IMR-90 (cell line): Measurements from ENCODE around the gene CLIC4. TPM values are rescaled to one million over a fixed set of nuclear protein-coding genes. Genes with fewer than 3 reads are reported as not detected.

Experiments
- ATAC-seq: fragments of 200-7000 bp; cut with Tn5 transposase; 2 replicates; pipeline ENCODE4 v1.9.1; 2020; ENCODE audit warnings: low read depth, mild to moderate bottlenecking, moderate library complexity
- BruUV-seq: library from RNA; stranded (reverse); fragments of 400-500 nt; replicated peaks from 2 replicates; lab custom pipeline; 2021; lab: Mats Ljungman, UMichigan
- CTCF ChIA-PET: fragments of 300-600 bp; formaldehyde crosslinking; extraction: SDS; loops from one replicate; lab custom pipeline; 2021; ENCODE audit warnings: antibody characterized with exemption; lab: Yijun Ruan, JAX
- POLR2A ChIA-PET: fragments of 300-600 bp; sonication (Branson Sonifier 250); formaldehyde crosslinking; loops from one replicate; lab custom pipeline; 2022; ENCODE audit warnings: antibody characterized with exemption; ENCODE audit not compliant: unreplicated experiment; lab: Charles Lee
- DNase-seq: peaks from one replicate; pipeline ENCODE4 v3.0.0; 2013
- H2AFZ ChIP-seq: replicated peaks from 2 replicates; pipeline ENCODE3; 2013; ENCODE audit warnings: low read length, mild to moderate bottlenecking; ENCODE audit not compliant: poor library complexity
- H2AK5ac ChIP-seq: 2 replicates; pipeline ENCODE4 v1.6.1; 2013; ENCODE audit warnings: low read depth, low read length, inconsistent platforms
- H2AK9ac ChIP-seq: replicated peaks from 2 replicates; pipeline ENCODE3; 2013; ENCODE audit warnings: mild to moderate bottlenecking, low read depth, low read length, moderate library complexity; ENCODE audit not compliant: poor library complexity
- H2BK120ac ChIP-seq: 2 replicates; pipeline ENCODE4 v1.6.1; 2013; ENCODE audit warnings: low read depth, low read length, inconsistent platforms
- H2BK15ac ChIP-seq: 3 replicates; pipeline ENCODE4 v1.6.1; 2013; ENCODE audit warnings: low read depth, low read length, inconsistent platforms
- H2BK20ac ChIP-seq: 2 replicates; pipeline ENCODE4 v1.6.1; 2013; ENCODE audit warnings: low read depth, mild to moderate bottlenecking, inconsistent platforms, low read length, moderate library complexity
- H2BK5ac ChIP-seq: 2 replicates; pipeline ENCODE4 v1.6.1; 2013; ENCODE audit warnings: mild to moderate bottlenecking, low read depth, low read length, inconsistent platforms; ENCODE audit not compliant: poor library complexity, severe bottlenecking
- H3K14ac ChIP-seq: replicated peaks from 2 replicates; pipeline ENCODE4 v1.6.1; 2013; ENCODE audit warnings: low read depth, low read length, inconsistent platforms
- H3K18ac ChIP-seq: 2 replicates; pipeline ENCODE4 v1.6.1; 2013; ENCODE audit warnings: low read depth, low read length, control low read depth
- H3K23ac ChIP-seq: 2 replicates; pipeline ENCODE4 v1.6.1; 2013; ENCODE audit warnings: low read depth, low read length, inconsistent platforms
- H3K27ac ChIP-seq: 2 replicates; pipeline ENCODE4 v1.5.1; 2013; ENCODE audit warnings: mild to moderate bottlenecking, control low read depth, low read length; ENCODE audit not compliant: insufficient read depth
- H3K27me3 ChIP-seq: 2 replicates; pipeline ENCODE4 v1.6.1; 2013; ENCODE audit warnings: low read length; ENCODE audit not compliant: control insufficient read depth, insufficient read depth
- H3K36me3 ChIP-seq: 2 replicates; pipeline ENCODE4 v1.6.1; 2013; ENCODE audit warnings: low read length, mixed read lengths; ENCODE audit not compliant: control insufficient read depth, insufficient read depth
- H3K4ac ChIP-seq: 2 replicates; pipeline ENCODE4 v1.6.1; 2013; ENCODE audit warnings: low read depth, low read length, inconsistent platforms
- H3K4me1 ChIP-seq: 2 replicates; pipeline ENCODE4 v1.6.1; 2013; ENCODE audit warnings: low read length, mixed read lengths; ENCODE audit not compliant: control insufficient read depth, insufficient read depth
- H3K4me2 ChIP-seq: 2 replicates; pipeline ENCODE4 v1.6.1; 2013; ENCODE audit warnings: low read depth, mild to moderate bottlenecking, control low read depth, low read length, moderate library complexity
- H3K4me3 ChIP-seq: 2 replicates; pipeline ENCODE4 v1.5.1; 2013; ENCODE audit warnings: low read depth, mild to moderate bottlenecking, control low read depth, low read length, moderate library complexity; ENCODE audit not compliant: insufficient read depth
- H3K56ac ChIP-seq: 2 replicates; pipeline ENCODE4 v1.6.1; 2013; ENCODE audit warnings: low read length, inconsistent platforms; ENCODE audit not compliant: insufficient read depth; ENCODE audit errors: extremely low read depth
- H3K79me1 ChIP-seq, 2 experiments: 2 replicates each; pipeline ENCODE4 v1.6.1; 2013; ENCODE audit warnings: low read length in 2 of 2, inconsistent platforms in 1 of 2, low read depth in 1 of 2
- H3K9ac ChIP-seq: 2 replicates; pipeline ENCODE4 v1.6.1; 2013; ENCODE audit warnings: low read depth, low read length, control low read depth
- H3K9me1 ChIP-seq: 2 replicates; pipeline ENCODE4 v1.6.1; 2013; ENCODE audit warnings: low read length, inconsistent platforms; ENCODE audit not compliant: insufficient read depth
- H3K9me3 ChIP-seq: 2 replicates; pipeline ENCODE4 v1.6.1; 2013; ENCODE audit warnings: low read length; ENCODE audit not compliant: control insufficient read depth, insufficient read depth
- H4K20me1 ChIP-seq: 2 replicates; pipeline ENCODE4 v1.6.1; 2013; ENCODE audit warnings: low read length, inconsistent platforms; ENCODE audit not compliant: insufficient read depth
- H4K5ac ChIP-seq: 2 replicates; pipeline ENCODE4 v1.6.1; 2013; ENCODE audit warnings: mild to moderate bottlenecking, low read depth, low read length, control low read depth
- H4K8ac ChIP-seq, 2 experiments: 2 replicates each; pipeline ENCODE4 v1.6.1; 2013; ENCODE audit warnings: low read depth in 2 of 2, low read length in 2 of 2, control low read depth in 1 of 2, inconsistent platforms in 1 of 2
- H4K91ac ChIP-seq: 2 replicates; pipeline ENCODE4 v1.6.1; 2013; ENCODE audit warnings: low read depth, low read length, inconsistent platforms; ENCODE audit not compliant: insufficient read depth
- CEBPB ChIP-seq: IDR thresholded peaks from 2 replicates; pipeline ENCODE4 v1.6.1; 2012; ENCODE audit warnings: low read depth, low read length, improper control_type of control experiment
- CTCF ChIP-seq: conservative IDR thresholded peaks from 2 replicates; pipeline ENCODE4 v1.5.1; 2012; ENCODE audit warnings: mild to moderate bottlenecking, low read depth, low read length, improper control_type of control experiment
- NFE2L2 ChIP-seq: fragments of 150-350 bp; IDR thresholded peaks from 2 replicates; pipeline ENCODE4 v1.6.1; 2016; ENCODE audit warnings: low read depth, mild to moderate bottlenecking, low read length
- RCOR1 ChIP-seq: IDR thresholded peaks from 2 replicates; pipeline ENCODE4 v1.6.1; 2012; ENCODE audit warnings: mild to moderate bottlenecking, low read length, improper control_type of control experiment; ENCODE audit not compliant: insufficient replicate concordance
- SMC3 ChIP-seq: fragments of 150-350 bp; IDR thresholded peaks from 2 replicates; pipeline ENCODE4 v1.6.1; 2016; ENCODE audit warnings: low read depth, mild to moderate bottlenecking, antibody characterized with exemption, low read length, moderate library complexity
- WGBS, 2 experiments: methylation state at CpG; one replicate each; pipeline versions ENCODE4 v1.1.5 to v1.1.7; 2013; ENCODE audit warnings: missing lambda C conversion rate in 2 of 2; ENCODE audit not compliant: insufficient read length in 1 of 2; ENCODE audit errors: extremely low coverage in 2 of 2; 5-methylcytosine and 5-hydroxymethylcytosine counted together
- dilution Hi-C: fragments of 300-500 bp; cut with HindIII; formaldehyde crosslinking; loops from one replicate; pipeline ENCODE4 v1.14.3; 2018; ENCODE audit warnings: low sequenced_read_pairs; ENCODE audit not compliant: unreplicated experiment
- in situ Hi-C: fragments of 300-500 bp; cut with MboI; formaldehyde crosslinking; loops from 3 replicates; pipeline ENCODE4 v1.14.3; 2019; ENCODE audit warnings: low sequenced_read_pairs, inconsistent platforms, mixed read lengths
- intact Hi-C: fragments of 100-400 bp; cut with micrococcal nuclease; formaldehyde crosslinking; loops from 2 replicates; pipeline ENCODE4 v1.10.0; 2022
- polyA plus RNA-seq, 3 experiments: library from polyadenylated mRNA; depleted of rRNA; stranded (reverse); fragments of >200 nt; gene quantifications; 2 replicates each; pipeline ENCODE4 v1.2.3, GENCODE V29; 2012; ENCODE audit warnings: low replicate concordance in 1 of 3
- total RNA-seq: library from RNA; depleted of rRNA; stranded (reverse); fragments of >200 nt; gene quantifications from 2 replicates; pipeline ENCODE4 v1.2.3, GENCODE V29; 2012
- TF ChIP-seq, protein P1 (sequence below): fragments of 150-350 bp; IDR thresholded peaks from 2 replicates; pipeline ENCODE4 v1.6.1; 2016; ENCODE audit warnings: low read depth, mild to moderate bottlenecking, low read length, moderate library complexity, borderline replicate concordance

The CLIC4 gene
- total and polyA plus RNA-seq, 2 of the 4 experiments (the other 2 are of a cell fraction) = 242 to 392 TPM

- Histone ChIP-seq H2BK120ac (no peak overlapping the region), H3K36me3 (peaks cover 7% of the 10 kb centered on the region), H4K8ac (no peak overlapping the region; a peak in 1 of 4 replicates), H4K91ac (no peak overlapping the region), H2BK5ac (peak overlapping the region; percentile 72), H3K27ac (0 out of 2 replicates have a peak overlapping the region, but pooled peaks have one; percentile 11), H3K79me1 (peaks cover 0 to 51% of the 10 kb centered on the region in 2 experiments; a peak in 2 of 4 replicates), H3K18ac (peak overlapping the region; percentile 79; the same call in 1 of the 2 replicates), H3K9ac (no peak overlapping the region), H2BK20ac (peak overlapping the region; percentile 34; the same call in 1 of the 2 replicates), H3K9me3 (no peaks in the 10 kb centered on the region), H3K9me1 (peaks cover 13% of the 10 kb centered on the region), H3K23ac (peak overlapping the region; percentile 81), H2AK5ac (peak overlapping the region; percentile 37; the same call in 1 of the 2 replicates), H4K5ac (peak overlapping the region; percentile 73; the same call in 1 of the 2 replicates), H3K27me3 (no peaks in the 10 kb centered on the region), H2BK15ac (no peak overlapping the region), H2AK9ac (no peak overlapping the region), H3K4ac (peak overlapping the region; percentile 60), H3K4me1 (peaks cover 23% of the 10 kb centered on the region), H3K14ac (peak overlapping the region; percentile 77), H3K56ac (no peak overlapping the region), H3K4me3 (no peak overlapping the region), H3K4me2 (peak overlapping the region; percentile 43; the same call in 1 of the 2 replicates), H2AFZ (no peak overlapping the region), H4K20me1 (peaks cover 96% of the 10 kb centered on the region)
- dilution Hi-C loops = no loop called here
- no TSS peak for BruUV-seq
- TF ChIP-seq CTCF (no peak), NFE2L2 (no peak), RCOR1 (no peak), SMC3 (no peak), CEBPB (peak; percentile 44)
- TF ChIP-seq, protein P1, sequence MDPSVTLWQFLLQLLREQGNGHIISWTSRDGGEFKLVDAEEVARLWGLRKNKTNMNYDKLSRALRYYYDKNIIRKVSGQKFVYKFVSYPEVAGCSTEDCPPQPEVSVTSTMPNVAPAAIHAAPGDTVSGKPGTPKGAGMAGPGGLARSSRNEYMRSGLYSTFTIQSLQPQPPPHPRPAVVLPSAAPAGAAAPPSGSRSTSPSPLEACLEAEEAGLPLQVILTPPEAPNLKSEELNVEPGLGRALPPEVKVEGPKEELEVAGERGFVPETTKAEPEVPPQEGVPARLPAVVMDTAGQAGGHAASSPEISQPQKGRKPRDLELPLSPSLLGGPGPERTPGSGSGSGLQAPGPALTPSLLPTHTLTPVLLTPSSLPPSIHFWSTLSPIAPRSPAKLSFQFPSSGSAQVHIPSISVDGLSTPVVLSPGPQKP = no peak
- CTCF ChIA-PET = interaction anchor here (1.6 kb wide), 1 partner anchor 10 kb away, joined by 5 read pairs; no protein-coding TSS in a partner anchor
- intact Hi-C loops = no loop called here
- POLR2A ChIA-PET = interaction anchor here (1.6 kb wide), 1 partner anchor 8 kb away, joined by 5 read pairs; no protein-coding TSS in a partner anchor
- WGBS, 2 experiments = 67% methylated on average over 2 of the region's 3 CpGs; no CpG with 5 or more reads in 1 of the 2 experiments
- ATAC-seq (peak; percentile 52), DNase-seq (peak; percentile 75)
- in situ Hi-C loops = no loop called here
Measured at GRCh38 chr1:24762133-24762676, 17.0 kb downstream of the CLIC4 start.
